NCI-H2107 treated with DMSO at 0.1 percent for 48 hours (cell line): ENCODE data around the gene KLF3.

Experiments
- DNase-seq: peaks from one replicate; lab custom pipeline; 2025; ENCODE audit not compliant: unreplicated experiment; lab: John Stamatoyannopoulos, UW

The KLF3 gene

DNA sequence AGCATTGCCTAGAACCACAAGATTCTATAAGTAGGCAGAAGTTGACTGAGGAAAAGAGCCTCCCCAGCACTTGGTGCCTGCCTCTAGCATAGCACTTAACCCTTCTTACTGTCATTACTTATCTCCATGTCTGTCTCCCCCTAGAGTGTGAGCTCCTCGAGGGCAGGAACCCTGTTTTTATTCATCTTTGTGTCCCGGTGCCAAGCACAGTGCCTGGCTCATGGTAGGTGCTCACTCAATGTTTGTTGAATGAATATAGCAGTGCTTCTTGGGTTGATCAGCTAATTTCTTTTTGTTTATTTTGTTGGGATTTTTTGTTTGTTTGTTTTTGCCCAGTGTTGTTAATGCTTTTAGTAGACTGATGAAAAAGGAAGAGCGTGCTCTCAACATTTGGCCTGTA, 30.3 kb downstream of the KLF3 start:
- no peak for DNase-seq

GRCh38 chr4:38695809-38696208, 31.8 kb downstream of the KLF3 start:
- DNase-seq, result no peak

GRCh38 chr4:38696697-38697096, 32.7 kb downstream of the KLF3 start:
- DNase-seq, result no peak

DNA sequence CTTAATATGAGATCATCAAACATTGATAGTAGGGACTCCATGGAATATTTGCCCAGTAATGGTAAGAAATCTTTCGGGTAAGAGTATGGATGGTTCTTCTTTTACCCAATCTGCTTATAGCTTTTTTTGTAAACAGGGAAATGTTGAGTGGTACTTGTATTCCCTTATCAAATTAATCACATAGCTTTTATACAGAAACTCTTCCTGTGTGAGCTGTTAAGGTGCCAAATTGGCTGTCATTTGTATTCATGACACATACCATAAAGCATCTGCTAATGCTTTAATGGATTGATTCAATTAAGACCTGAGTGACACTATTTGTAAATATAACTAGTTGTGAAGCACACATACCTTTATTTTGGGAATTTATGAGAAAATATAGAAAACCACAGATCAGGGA, 34.2 kb downstream of the KLF3 start:
- no peak for DNase-seq

DNA sequence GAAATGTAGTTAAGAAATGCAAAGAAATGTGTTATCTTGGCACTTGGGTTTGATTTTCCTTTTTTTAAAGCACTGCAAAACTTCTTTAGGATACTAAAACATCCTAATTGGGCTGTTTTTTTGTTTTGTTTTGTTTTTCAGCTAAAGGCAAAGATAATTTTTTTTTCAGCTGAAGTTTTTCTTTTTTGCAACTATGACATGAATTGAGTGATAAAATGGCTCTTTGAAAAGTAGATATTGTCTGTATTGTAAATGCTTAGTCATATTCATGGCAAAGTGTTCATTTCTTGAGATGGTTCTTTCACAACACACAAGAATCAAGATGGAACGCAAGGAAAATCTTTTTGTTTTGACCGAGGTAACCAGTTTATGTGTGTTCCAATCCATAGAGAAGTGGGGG, 35.1 kb downstream of the KLF3 start:
- DNase-seq, result no peak

- no peak for DNase-seq
Measured at GRCh38 chr4:38703635-38704034, 39.6 kb downstream of the KLF3 start.

- no peak for DNase-seq
Measured at GRCh38 chr4:38704622-38705154, 40.7 kb downstream of the KLF3 start.

DNA sequence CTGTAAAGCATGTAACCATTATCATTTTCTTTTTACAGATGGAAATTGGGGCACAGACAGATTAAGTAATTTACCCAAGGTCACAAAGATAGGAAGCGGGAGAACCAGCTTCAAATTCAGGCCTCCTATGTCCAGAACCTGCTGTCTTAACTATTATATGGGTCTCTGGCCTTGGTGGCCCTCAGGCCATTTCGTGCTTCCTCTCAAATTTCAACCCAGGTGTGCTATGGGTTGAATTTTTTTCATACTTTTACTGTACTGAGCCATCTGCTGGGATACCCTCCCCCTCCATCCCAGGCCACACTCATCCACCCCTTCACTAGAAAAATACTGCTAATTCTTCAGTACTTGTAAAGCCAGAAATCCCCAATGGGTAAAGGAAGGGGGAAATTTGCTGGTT, 42.3 kb downstream of the KLF3 start:
- DNase-seq, result no peak

DNA sequence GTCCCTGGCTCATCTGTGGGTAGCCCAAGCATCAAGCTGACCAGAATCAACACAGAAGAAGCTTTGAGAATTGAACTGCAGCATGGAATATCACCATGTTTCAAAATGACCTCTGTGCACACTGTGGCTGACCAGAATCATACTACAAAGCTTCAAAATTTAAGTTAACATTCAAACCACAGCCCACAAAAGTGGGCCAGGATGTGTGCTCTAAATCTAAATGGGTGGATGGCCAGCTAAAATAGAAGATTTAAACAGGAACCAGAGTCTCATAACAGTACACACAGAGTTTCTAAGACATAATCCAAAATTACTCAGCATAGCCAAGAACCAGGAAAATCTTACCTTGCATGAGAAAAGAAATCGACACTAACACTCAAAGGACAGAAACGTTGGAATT, 46.1 kb downstream of the KLF3 start:
- DNase-seq, result no peak

- DNase-seq, result peak; percentile 22
Measured at GRCh38 chr4:38711066-38711465, 47.1 kb downstream of the KLF3 start.

DNA sequence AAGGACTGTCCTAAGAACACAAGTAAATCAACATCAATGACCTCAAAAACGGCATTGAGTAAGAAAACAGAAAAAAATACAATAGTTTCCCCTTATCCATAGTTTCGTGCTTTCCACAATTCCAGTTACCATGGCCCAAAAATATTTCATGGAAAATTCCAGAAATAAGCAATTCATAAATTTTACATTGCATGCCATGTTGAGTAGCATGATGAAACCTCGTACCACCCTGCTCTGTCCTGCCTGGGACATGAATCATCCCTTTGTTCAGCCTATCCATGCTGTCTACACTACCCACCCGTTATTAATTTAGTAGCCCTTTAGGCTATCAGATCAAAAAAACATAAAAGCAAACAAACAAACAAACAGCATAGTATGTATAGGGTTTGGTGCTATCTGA, 51.1 kb downstream of the KLF3 start:
- DNase-seq, result no peak

GRCh38 chr4:38716256-38716655, 52.3 kb downstream of the KLF3 start:
- DNase-seq, result no peak

GRCh38 chr4:38717604-38718003, 53.6 kb downstream of the KLF3 start:
- DNase-seq, result no peak

DNA sequence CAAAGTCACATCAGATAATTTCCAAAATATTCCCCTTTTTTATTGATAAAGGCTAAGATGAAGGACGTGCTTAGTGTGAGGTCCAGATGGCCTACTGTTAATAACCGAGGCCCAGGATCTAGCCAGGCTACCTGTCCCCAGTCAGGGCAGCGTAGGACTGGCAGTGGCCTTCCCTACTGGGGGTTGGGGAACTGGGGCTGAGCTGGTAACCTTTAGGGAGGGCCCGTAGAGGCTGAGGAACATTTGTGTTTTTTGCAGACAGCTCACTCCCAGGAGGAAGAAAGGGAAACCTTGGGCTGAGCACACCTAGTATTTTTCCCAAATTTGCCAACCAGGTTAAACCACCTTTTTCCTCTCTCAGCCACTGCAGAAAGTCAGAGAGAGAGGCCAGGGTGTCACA, 59.1 kb downstream of the KLF3 start:
- DNase-seq, result no peak

DNA sequence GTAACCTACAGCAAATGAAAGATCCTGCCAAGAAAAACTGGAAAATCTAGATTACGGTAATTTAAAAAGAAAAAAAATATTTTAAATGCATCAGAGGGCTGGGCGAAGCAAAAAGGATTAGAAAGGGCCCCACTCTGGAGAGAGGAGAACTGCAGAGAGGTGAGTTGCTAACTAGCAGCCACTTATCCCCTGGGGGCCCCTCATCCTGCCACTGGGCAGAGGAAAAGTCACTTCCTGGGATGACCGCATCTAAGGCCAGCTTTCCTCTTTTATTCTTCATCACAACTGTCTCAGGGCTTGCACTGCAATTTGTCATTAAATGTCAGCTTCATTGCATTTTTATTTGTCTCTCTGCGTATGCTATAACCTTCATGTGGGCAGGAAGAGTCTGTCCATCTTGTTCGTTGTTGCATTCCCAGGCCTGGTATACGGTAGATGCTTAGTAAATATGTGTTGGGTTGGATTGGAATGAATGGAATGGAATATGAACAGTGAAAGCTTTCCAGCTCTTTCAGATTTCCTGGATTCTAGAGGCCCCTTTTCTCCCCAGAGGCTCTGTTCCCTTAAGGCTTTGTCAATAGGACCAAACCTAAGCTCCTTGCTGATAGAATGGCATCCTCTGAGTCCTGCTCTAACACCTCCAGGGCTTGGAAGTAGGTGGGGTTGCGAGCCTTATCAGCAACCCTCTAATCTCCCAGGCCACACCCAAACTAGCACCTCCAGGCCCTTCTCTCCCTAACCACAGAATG, 59.9 kb downstream of the KLF3 start:
- no peak for DNase-seq

GRCh38 chr4:38724475-38724808, 60.4 kb downstream of the KLF3 start:
- DNase-seq, result no peak

DNA sequence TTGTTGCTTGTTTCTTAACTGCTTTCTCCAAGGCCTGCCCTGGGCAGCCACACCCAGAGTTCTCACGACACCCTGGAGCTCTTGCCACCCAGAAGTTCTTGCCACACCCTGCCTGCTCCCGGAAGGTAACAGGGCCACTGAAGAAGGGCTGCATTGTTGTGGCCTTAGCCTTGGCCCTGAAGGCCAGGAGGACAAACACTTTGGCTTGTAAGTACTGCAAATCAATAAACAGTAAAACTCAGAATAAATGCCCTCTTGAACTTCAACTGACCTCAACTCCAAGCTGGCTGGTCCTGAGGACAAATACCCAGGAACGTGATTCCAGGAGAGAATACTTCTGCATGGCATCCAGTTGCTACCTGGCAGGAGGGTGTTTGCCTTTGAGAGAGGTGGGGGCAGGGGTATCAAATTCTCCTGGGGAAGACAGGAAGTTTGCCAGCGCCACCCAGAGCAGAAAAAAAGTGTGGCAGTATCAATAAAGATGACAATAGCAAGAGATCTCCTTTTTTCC, 64.7 kb downstream of the KLF3 start:
- DNase-seq, result peak; percentile 69

DNA sequence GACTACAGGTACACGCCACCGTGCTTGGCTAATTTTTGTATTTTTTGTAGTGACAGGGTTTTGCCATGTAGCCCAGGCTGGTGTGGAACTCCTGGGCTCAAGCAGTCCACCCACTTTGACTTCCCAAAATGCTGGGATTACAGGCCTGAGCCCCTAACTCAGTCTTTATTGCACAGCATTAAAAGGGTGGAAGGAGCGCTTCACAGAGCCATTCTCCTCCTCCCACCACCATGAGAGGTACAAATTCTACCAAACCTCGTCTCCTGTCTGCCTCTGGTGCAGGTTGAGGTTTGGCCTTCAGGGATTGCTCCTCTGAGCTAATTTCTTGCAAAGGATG, 66.5 kb downstream of the KLF3 start:
- DNase-seq, result no peak

DNA sequence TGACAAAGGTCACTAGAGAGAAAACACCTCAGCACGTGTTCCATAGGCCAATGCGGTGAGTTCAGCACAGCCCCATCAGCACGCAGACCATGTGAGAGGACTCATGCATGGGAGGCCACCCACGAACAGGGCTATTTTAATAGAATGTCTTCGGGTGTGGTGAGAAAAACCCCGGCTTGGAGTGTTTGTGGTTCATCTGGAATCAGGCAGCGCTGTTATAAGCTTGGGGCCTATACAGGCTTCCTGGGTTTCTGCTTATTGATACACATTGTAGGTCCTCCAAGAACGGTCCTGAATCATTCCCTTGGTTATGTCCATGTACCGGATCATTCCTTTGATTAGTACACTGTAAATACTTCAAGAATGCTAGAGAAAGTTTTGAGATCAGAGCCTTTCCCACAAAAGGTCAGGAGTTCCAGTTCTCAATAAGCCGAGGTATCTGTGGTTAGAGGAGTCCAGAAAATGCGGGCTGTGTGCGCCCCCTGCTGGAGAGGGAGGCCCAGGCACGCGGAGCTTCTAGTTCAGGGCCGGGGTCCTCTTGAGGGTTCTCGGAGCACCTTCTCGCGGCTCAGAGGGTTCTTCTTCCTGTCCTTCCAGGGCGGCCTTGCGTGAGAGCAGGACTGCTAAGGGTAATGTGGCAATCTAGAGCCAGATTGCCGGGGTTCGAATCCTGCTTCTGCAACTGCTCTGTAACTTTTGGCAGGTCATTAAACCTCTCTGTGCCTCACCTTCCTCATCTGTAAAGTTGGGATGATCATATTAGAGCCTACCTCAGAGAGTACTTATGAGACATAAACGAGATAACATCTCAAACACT, 67.0 kb downstream of the KLF3 start:
- peak; percentile 32 for DNase-seq

DNA sequence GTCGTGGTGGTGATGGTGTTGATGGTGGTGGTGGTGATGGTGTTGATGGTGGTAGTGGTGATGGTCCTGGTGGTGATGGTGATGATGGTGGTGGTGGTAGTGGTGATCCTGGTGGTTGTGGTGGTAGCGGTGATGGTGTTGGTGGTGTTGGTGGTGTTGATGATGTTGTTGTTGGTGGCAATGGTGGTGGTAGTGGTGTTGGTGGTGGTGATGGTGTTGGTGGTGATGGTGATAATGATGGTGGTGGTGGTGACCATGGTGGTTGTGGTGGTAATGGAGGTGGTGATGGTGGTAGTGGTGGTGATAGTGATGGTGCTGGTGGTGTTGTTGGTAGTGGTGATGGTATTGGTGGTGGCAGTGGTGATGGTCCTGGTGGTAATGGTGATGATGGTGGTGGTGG, 69.7 kb downstream of the KLF3 start:
- no peak for DNase-seq

GRCh38 chr4:38734446-38734845, 70.4 kb downstream of the KLF3 start:
- no peak for DNase-seq

- no peak for DNase-seq
Measured at GRCh38 chr4:38734911-38735310, 70.9 kb downstream of the KLF3 start.
